ENCODE data around the gene WDFY3.

WDFY3 gene

DNA sequence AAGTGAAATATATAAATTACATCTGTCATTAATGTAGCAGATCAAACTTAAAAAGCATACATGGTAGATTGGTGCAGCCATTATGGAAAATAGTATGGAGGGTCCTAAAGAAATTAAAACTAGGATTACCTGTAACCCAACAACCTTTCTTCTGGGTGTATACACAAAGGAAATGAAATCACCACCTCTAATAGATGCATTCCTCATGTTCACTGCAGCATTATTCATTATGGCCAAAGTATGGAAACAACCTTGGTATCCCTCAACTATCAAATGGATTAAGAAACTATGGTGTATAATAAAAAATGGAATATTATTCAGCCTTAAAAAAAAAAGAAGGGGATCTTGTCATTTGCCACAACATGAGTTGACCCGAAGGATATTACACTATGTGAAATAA, 13.7 kb downstream of the WDFY3 start:
- no peak for DNase-seq (ENCODE audit: low read depth)
- no peak for TF ChIP-seq CTCF (conservative IDR thresholded peaks at IDR 0.05; ENCODE audit: low read length)
- H3K4me3 ChIP-seq (ENCODE audit: low read length), result no peak overlapping the region

DNA sequence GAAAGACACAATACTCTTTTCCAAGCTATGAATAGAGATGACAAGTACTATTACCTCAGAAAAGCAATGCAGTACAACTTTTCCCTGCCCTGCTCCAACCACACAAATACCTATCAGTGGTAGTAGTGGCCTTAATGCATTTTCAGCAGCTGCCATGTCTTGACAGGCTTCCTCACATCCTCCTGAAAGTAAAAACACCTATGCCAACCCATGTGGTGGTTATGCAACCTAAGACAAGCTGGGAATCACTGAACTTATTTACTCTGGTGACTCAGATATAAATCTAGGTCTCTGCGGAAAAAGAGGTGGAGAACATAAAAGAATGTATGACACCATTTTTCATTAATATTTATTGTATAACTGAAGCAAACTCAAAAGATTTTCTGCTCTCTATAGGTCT, 14.5 kb downstream of the WDFY3 start:
- DNase-seq (ENCODE audit: low read depth), result peak; percentile 72
- no peak overlapping the region for H3K4me3 ChIP-seq (ENCODE audit: low read length)
- TF ChIP-seq CTCF (conservative IDR thresholded peaks at IDR 0.05; ENCODE audit: low read length), result no peak

DNA sequence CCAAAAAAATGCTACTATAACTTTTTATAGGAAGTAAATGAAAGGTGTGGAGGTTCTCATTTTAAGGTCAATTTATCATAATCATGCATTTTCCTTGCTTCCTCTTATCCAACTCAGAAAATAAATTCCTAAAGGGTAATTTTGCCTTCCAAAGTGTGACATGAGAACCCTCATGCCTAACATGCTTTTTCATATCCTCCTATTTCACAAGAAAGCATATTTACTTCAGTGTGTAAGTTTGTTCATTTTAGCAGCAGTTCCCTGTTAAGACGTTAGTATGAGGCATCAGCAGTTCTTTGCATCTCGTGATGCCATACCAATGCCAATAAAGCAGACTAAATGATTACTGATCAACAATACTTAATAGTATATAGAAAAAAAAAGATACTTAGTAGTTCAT, 18.4 kb downstream of the WDFY3 start:
- no peak for TF ChIP-seq CTCF (conservative IDR thresholded peaks at IDR 0.05; ENCODE audit: low read length)
- no peak overlapping the region for H3K4me3 ChIP-seq (ENCODE audit: low read length)
- DNase-seq (ENCODE audit: low read depth), result peak; percentile 76

GRCh38 chr4:84944947-84945346, 21.5 kb downstream of the WDFY3 start:
- no peak for TF ChIP-seq CTCF (conservative IDR thresholded peaks at IDR 0.05; ENCODE audit: low read length)
- H3K4me3 ChIP-seq (ENCODE audit: low read length), result no peak overlapping the region
- DNase-seq (ENCODE audit: low read depth), result peak; percentile 57

GRCh38 chr4:84940960-84941359, 25.5 kb downstream of the WDFY3 start:
- no peak overlapping the region for H3K4me3 ChIP-seq (ENCODE audit: low read length)
- no peak for TF ChIP-seq CTCF (conservative IDR thresholded peaks at IDR 0.05; ENCODE audit: low read length)
- DNase-seq (ENCODE audit: low read depth), result no peak

DNA sequence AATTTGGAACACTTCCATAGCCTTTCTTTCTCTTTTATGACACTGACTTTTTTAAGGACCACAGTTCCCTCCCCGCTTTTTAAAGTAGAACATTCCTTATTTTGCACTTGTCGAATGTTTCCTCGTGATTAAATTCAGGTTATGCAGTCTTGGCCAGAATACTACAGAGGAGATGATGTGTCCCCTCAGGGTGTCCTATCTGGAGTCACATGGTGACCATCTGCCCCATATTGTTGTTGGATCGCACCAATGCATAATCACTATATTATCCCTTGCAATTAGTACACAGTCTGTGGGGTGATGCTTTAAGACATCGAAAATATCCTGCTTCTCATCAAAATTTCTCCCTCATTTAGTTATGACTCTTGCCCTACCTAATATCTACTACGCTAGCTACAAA, 27.4 kb downstream of the WDFY3 start:
- no peak overlapping the region for H3K4me3 ChIP-seq (ENCODE audit: low read length)
- TF ChIP-seq CTCF (conservative IDR thresholded peaks at IDR 0.05; ENCODE audit: low read length), result no peak
- DNase-seq (ENCODE audit: low read depth), result no peak

- TF ChIP-seq CTCF (conservative IDR thresholded peaks at IDR 0.05; ENCODE audit: low read length), result no peak
- peak; percentile 85 for DNase-seq (ENCODE audit: low read depth)
- no peak overlapping the region for H3K4me3 ChIP-seq (ENCODE audit: low read length)
Observed at GRCh38 chr4:84938316-84938715, 28.2 kb downstream of the WDFY3 start.

Data from AG10803 (cell line).